Mucosa of descending colon (tissue), 3 donors: Measurements from ENCODE around the gene ITPKB. TPM values are rescaled to one million over a fixed set of nuclear protein-coding genes. Genes with fewer than 3 reads are reported as not detected.
"Not testable (repeated sequence)": the region's sequence is repeated elsewhere in the genome, so short reads cannot be mapped to it uniquely, and the experiment has no call there.

Experiments
- ATAC-seq: fragments of 200-7000 bp; cut with Tn5 transposase; one replicate; pipeline ENCODE4 v1.9.1; 2020; ENCODE audit warnings: mild to moderate bottlenecking, moderate library complexity
- DNase-seq, 3 donors: peaks; one replicate each; pipeline ENCODE4 v3.0.0-alpha.2; 2020
- H3K36me3 ChIP-seq: fragments of 200-600 bp; one replicate; pipeline ENCODE4 v1.8.0; 2021; ENCODE audit warnings: low read depth, mild to moderate bottlenecking
- H3K4me1 ChIP-seq: fragments of 200-600 bp; one replicate; pipeline ENCODE4 v1.8.0; 2021; ENCODE audit warnings: low read depth, mild to moderate bottlenecking
- H3K4me3 ChIP-seq: fragments of 200-600 bp; one replicate; pipeline ENCODE4 v1.8.0; 2021; ENCODE audit warnings: mild to moderate bottlenecking
- H3K9me3 ChIP-seq: fragments of 200-600 bp; one replicate; pipeline ENCODE4 v1.8.0; 2021; ENCODE audit warnings: mild to moderate bottlenecking
- CTCF ChIP-seq: fragments of 200-600 bp; IDR thresholded peaks from one replicate; pipeline ENCODE4 v1.8.0; 2022; ENCODE audit warnings: antibody characterized with exemption, mild to moderate bottlenecking
- intact Hi-C, 2 donors: fragments of 100-400 bp; cut with DNase I in 1 of 2; cut with micrococcal nuclease in 1 of 2; formaldehyde crosslinking; loops; one replicate each; pipeline versions ENCODE4 v1.11.0 to v1.11.1; 2022; cut with DNase I, micrococcal nuclease
- total RNA-seq, 3 donors: library from RNA; stranded (reverse); fragmentation: NEBNext Ultra II Directional in 2 of 3; extraction: Animal tissue kit (Norgen Biotek cat#: 25700) in 2 of 3; gene quantifications; one replicate each; pipeline versions ENCODE4 v1.2.1 to v1.2.4, GENCODE V29; 2021 to 2023
- donor health status: DM: no; HTN: no; CAD: no; lungs with moderate emphysema.
- donor health status: DM: no; HTN: no; CAD: no.
- donor health status: DM: no; HTN: yes; CAD: no.

The ITPKB gene
- total RNA-seq, 3 donors from 2014 or later: 9.5 to 90.3 (median 11.7) TPM

GRCh38 chr1:226754097-226754496, 15.0 kb upstream of the ITPKB start:
- Histone ChIP-seq H3K4me1 (no peaks in the 10 kb centered on the region), H3K36me3 (no peaks in the 10 kb centered on the region), H3K4me3 (no peak overlapping the region), H3K9me3 (no peaks in the 10 kb centered on the region)
- no peak for DNase-seq
- intact Hi-C loops: no loop called here
- no peak for ATAC-seq
- TF ChIP-seq CTCF: no peak

- intact Hi-C loops: no loop called here
- H3K36me3 ChIP-seq: no peaks in the 10 kb centered on the region
- no peak for TF ChIP-seq CTCF
- DNase-seq: no peak
- ATAC-seq: no peak
- H3K4me3 ChIP-seq: no peak overlapping the region
- H3K9me3 ChIP-seq: no peaks in the 10 kb centered on the region
- no peaks in the 10 kb centered on the region for H3K4me1 ChIP-seq
These were observed 12.6 kb upstream of the ITPKB start for GRCh38 chr1:226751703-226752102.

- DNase-seq: no peak
- H3K36me3 ChIP-seq: no peaks in the 10 kb centered on the region
- no peak overlapping the region for H3K4me3 ChIP-seq
- H3K4me1 ChIP-seq: no peaks in the 10 kb centered on the region
- intact Hi-C loops: no loop called here
- no peak for ATAC-seq
- H3K9me3 ChIP-seq: no peaks in the 10 kb centered on the region
- no peak for TF ChIP-seq CTCF
These were observed 12.1 kb upstream of the ITPKB start for GRCh38 chr1:226751214-226751613.

GRCh38 chr1:226749467-226749866, 10.4 kb upstream of the ITPKB start:
- TF ChIP-seq CTCF: no peak
- intact Hi-C loops: no loop called here
- ATAC-seq (no peak), DNase-seq (no peak)
- no peaks in the 10 kb centered on the region for H3K36me3 ChIP-seq
- no peak overlapping the region for H3K4me3 ChIP-seq
- H3K9me3 ChIP-seq: no peaks in the 10 kb centered on the region
- no peaks in the 10 kb centered on the region for H3K4me1 ChIP-seq

GRCh38 chr1:226748306-226748705, 9.2 kb upstream of the ITPKB start:
- ATAC-seq (no peak), DNase-seq (no peak)
- H3K4me3 ChIP-seq: no peak overlapping the region
- TF ChIP-seq CTCF: no peak
- intact Hi-C loops: no loop called here
- no peaks in the 10 kb centered on the region for H3K4me1 ChIP-seq
- no peaks in the 10 kb centered on the region for H3K9me3 ChIP-seq
- no peaks in the 10 kb centered on the region for H3K36me3 ChIP-seq

GRCh38 chr1:226747519-226748263, 8.6 kb upstream of the ITPKB start:
- DNase-seq, ATAC-seq, H3K36me3 ChIP-seq, H3K4me3 ChIP-seq, intact Hi-C loops, H3K9me3 ChIP-seq, H3K4me1 ChIP-seq: not testable (repeated sequence)
